Measurements from ENCODE around the gene ARHGEF37. TPM values are rescaled to one million over a fixed set of nuclear protein-coding genes. Genes with fewer than 3 reads are reported as not detected.
A peak's percentile ranks its signal among the peaks of the same experiment; 100 is the strongest.
"Not testable (repeated sequence)": the region's sequence is repeated elsewhere in the genome, so short reads cannot be mapped to it uniquely, and the experiment has no call there.

ARHGEF37 gene
- total RNA-seq, 1 donor from 2014 or later, result 10.8 TPM

- DNase-seq (ENCODE audit: low read depth), result no peak
Measured at GRCh38 chr5:149567226-149567625, 14.1 kb upstream of the ARHGEF37 start.

- no peak for DNase-seq (ENCODE audit: low read depth)
Measured at GRCh38 chr5:149572170-149572569, 9.1 kb upstream of the ARHGEF37 start.

DNA sequence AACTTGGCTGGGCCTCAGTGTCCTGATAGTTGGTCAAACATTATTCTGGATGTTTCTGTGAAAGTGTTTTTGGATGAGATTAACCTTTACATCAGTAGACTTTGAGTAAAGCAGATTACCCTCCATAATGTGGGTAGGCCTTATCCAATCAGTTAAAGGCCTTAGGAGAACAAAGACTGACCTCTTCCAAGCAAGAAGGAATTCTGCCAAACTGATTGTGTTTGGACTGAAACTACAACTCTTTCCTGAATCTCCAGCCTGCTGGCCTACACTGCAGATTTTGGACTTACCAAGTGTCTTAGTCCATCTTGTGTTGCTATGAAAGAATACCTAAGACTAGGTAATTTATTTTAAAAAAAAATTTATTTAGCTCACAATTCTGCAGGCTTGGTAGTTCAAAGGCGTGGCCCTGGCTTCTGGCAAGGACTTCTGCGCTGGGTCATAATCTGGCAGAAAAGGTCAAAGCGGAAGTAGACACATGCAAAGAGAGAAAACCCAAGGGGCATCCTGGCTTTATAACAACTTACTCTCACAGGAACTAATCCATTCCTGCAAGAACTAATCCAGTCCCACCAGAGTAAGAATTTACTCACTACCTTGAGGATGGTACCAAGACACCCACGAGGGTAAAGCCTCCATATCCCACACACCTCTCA, 8.6 kb upstream of the ARHGEF37 start:
- DNase-seq (ENCODE audit: low read depth), result no peak

- no peak for DNase-seq (ENCODE audit: low read depth)
Measured at GRCh38 chr5:149575131-149575530, 6.2 kb upstream of the ARHGEF37 start.

GRCh38 chr5:149576021-149576420, 5.3 kb upstream of the ARHGEF37 start:
- DNase-seq (ENCODE audit: low read depth), result no peak

GRCh38 chr5:149578896-149579295, 2.4 kb upstream of the ARHGEF37 start:
- no peak for DNase-seq (ENCODE audit: low read depth)

- DNase-seq (ENCODE audit: low read depth), result no peak
Measured at GRCh38 chr5:149580808-149581191, 498 bp upstream of the ARHGEF37 start.

DNA sequence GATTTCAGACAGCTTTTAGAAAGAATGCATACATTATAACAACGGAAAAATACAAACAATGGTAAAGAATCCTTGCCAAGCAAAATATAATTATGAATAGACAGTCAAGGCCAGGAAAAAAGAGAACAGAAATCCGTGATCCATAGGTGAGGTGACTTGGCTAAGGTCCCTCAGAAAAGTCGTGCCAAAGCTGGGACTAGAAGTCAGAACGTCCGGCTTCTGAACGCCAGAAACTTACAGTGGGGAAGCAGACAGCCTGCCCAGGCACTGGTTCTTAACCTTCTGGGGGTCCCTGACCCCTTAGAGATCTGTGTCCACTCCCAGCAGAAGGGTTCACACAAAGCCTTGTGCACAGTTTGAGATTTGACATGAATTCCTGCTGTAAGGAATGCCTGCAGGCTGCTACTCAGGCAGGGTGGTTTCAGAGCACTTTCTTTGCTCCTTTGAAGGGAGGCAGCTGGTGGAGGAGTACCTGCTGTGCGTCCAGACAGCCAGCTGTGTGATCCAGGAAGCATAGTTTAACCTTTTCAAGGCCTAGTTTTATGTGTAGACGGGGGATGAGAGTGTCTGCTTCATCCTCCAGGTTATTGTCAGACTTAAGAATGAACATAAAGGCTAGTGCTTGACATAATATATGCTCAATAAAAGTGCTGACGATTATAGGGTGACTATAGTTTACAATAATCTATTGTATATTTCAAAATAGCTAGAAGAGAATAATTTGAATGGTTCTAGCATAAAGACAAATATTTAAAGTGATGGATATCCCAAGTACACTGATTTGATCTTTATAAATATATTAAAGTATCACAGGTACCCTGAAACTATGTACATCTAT, 852 bp downstream of the ARHGEF37 start:
- peak; percentile 29 for DNase-seq (ENCODE audit: low read depth)

DNA sequence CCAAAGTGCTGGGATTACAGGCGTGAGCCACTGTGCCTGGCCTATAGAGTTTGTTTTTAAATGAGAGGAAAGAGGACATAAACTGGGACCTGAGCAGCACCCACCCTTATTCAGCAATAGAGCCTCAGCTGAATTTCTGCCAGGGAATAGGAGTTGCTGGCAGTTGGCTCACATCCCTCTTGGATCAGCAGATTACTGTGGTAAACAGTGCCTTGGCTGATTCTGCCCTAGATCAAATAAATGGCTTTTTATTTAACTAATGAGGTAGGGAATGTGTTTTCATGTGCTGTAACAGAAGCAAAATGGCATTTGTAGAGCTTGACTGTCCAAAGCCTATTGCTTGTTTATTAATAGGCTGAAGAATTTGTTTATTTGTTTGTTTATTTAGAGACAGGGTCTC, 2.1 kb downstream of the ARHGEF37 start:
- DNase-seq (ENCODE audit: low read depth), result peak; percentile 36

GRCh38 chr5:149584121-149584520, 2.8 kb downstream of the ARHGEF37 start:
- DNase-seq (ENCODE audit: low read depth), result no peak

- no peak for DNase-seq (ENCODE audit: low read depth)
Measured at GRCh38 chr5:149585910-149586309, 4.6 kb downstream of the ARHGEF37 start.

GRCh38 chr5:149586708-149587318, 5.5 kb downstream of the ARHGEF37 start:
- DNase-seq (ENCODE audit: low read depth), result peak; percentile 46

DNA sequence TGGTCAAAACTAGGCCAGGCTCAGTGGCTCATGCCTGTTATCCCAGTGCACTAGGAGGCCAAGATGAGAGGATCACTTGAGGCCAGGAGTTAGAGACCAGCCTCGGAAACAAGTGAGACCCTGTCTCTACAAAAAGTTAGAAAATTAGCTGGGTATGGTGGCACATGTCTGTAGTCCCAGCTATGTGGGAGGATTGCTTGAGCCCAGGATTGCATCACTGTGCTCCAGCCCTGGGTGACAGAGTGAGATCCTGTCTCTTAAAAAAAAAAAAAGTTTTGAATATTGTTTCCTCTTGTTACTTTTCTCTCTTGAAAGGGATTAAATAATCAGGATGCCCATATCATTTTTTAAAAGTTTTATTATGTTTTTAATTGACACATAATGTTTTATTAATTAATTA, 7.6 kb downstream of the ARHGEF37 start:
- no peak for DNase-seq (ENCODE audit: low read depth)

GRCh38 chr5:149593370-149593769, 12.1 kb downstream of the ARHGEF37 start:
- no peak for DNase-seq (ENCODE audit: low read depth)

DNA sequence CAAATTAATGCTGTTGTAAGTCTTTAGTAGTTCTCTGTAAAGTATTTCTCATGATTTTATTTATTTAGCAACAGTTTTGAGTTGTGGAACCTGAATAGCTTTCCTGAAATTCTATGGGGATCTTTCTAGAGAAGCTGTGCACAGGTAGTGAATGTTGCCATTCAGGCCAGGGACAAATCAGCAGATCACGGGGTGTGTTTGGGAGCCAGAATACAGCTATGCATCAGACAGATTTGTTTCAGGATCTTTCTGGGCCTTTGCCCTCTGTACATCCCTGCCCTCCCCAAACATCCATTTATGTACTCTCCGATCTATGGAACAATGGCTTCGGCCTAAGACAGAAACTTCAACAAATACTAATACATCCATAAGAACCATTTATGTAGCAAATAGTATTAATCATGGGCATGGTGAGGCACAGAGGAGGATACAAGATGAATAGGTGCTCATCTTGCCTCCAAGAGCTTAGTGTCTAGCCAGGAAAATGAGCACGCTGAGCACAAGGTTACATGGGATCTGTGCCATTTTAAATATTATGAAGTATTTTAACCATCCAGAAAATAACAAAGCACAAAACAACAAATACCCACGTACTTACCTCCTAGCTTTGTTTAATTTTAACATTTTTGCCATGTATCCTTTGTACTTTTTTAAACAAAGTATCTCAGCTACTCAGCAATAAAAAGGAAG, 13.1 kb downstream of the ARHGEF37 start:
- DNase-seq (ENCODE audit: low read depth), result no peak

- DNase-seq (ENCODE audit: low read depth), result peak; percentile 33
Measured at GRCh38 chr5:149595105-149595504, 13.8 kb downstream of the ARHGEF37 start.

DNA sequence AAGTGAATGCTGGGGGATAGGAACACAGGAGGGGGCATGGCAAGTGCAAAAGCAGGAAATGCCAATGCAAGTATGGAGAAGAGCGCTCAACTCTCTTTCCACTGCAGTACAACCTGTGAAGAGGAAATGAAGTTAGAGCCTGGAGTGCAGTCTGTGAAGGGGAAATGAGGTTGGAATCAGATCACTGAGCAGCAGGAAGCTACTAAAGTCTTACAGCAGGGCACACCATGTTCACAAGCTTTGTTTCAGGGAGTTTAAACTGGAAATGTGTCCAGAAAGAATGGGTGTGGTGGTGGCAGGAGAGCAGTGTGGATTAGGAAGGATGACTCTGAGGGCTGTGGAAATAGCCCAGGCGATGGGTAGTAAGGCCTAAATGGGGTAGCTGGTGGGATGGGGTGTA, 15.4 kb downstream of the ARHGEF37 start:
- DNase-seq (ENCODE audit: low read depth), result peak; percentile 74

- DNase-seq (ENCODE audit: low read depth), result no peak
Measured at GRCh38 chr5:149597618-149598017, 16.3 kb downstream of the ARHGEF37 start.

DNA sequence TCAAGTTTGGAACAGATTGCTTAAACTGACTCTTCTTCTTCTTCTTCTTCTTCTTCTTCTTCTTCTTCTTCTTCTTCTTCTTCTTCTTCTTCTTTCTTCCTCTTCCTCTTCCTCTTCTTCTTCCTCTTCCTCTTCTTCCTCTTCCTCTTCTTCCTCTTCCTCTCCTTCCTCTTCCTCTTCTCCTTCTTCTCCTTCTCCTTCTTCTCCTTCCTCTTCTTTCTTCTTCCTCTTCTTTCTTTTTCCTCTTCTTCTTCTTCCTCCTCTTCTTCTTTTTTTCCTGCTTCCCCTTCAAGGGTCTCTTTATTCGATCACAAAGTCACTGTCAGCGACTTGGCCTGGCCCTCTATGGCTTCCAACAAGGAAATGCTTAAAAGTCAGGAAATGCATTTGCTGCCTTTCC, 16.9 kb downstream of the ARHGEF37 start:
- DNase-seq (ENCODE audit: low read depth), result not testable (repeated sequence)

DNA sequence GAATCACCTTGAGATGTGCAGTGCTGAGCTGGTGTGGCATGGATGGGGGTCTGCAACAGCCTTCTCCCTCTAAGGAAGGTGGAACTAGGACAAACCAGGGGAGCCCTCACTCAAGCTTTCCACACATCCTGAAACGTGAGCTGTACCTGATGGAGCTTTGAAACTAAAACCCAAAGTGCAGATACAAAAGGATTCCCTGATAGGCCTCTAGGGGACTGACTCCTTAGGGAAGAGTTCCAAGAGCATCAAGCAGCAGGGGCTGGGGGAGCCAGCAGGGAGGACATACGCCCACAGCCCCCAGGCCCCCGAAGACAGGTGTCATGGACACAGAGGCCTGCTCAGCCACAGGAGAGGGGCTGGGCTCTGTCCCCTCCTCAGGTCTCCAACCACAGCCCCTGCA, 17.7 kb downstream of the ARHGEF37 start:
- DNase-seq (ENCODE audit: low read depth), result no peak

- DNase-seq (ENCODE audit: low read depth), result no peak
Measured at GRCh38 chr5:149599375-149599774, 18.1 kb downstream of the ARHGEF37 start.

DNA sequence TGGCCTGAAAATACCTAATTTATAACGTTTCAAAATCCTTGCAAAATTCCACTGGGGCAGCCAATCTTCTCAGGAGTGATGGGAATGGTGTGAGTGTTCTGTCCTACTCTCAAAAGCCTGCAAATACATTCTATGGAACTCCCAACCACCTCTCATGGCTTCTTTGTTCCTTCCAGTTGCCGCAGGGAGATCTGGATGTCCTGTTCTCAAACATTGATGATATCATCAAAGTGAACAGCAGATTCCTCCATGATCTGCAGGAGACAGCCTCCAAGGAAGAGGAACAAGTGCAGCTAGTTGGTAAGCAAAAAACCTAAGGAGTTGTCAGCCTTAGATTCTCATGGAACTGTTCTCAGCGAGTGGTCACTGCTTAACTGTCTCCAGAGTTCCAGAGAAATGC, 19.6 kb downstream of the ARHGEF37 start:
- no peak for DNase-seq (ENCODE audit: low read depth)
